ENCODE measurements around the gene CSKMT. TPM values are rescaled to one million over a fixed set of nuclear protein-coding genes. Genes with fewer than 3 reads are reported as not detected.

Gene CSKMT
- total RNA-seq, 1 donor: 7.8 TPM

DNA sequence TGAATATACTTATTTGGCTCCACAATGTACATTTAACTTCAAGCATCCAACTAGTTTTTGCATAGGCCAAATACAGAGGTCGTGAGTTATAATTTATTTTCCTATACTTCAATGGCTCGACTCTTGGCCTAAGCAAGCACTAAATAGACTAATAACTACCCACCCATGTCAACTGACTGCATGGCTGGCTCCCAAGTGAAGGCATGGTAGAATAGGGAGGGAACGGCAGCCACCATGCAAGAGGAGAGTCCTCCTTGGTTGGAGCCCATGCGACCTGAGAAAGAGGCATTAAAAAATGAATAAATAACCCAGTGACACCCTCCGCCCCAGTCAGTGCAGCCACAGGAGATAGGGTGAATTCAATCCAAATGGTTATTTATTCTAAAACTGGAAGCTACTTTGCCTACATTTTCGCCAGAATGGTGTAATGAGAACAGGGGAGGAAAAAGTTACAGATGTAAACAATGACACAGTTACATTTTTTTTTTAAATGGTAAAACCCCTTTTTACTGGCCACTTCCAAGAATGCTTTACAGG lies 47.2 kb downstream of the CSKMT start:
- no peak overlapping the region for H3K4me3 ChIP-seq (ENCODE audit: low read depth, low read length)
- DNase-seq (ENCODE audit: low read depth): no peak
- TF ChIP-seq, protein P1, sequence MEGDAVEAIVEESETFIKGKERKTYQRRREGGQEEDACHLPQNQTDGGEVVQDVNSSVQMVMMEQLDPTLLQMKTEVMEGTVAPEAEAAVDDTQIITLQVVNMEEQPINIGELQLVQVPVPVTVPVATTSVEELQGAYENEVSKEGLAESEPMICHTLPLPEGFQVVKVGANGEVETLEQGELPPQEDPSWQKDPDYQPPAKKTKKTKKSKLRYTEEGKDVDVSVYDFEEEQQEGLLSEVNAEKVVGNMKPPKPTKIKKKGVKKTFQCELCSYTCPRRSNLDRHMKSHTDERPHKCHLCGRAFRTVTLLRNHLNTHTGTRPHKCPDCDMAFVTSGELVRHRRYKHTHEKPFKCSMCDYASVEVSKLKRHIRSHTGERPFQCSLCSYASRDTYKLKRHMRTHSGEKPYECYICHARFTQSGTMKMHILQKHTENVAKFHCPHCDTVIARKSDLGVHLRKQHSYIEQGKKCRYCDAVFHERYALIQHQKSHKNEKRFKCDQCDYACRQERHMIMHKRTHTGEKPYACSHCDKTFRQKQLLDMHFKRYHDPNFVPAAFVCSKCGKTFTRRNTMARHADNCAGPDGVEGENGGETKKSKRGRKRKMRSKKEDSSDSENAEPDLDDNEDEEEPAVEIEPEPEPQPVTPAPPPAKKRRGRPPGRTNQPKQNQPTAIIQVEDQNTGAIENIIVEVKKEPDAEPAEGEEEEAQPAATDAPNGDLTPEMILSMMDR (IDR thresholded peaks at IDR 0.05; ENCODE audit: insufficient read depth, low read depth, low read length): no peak

DNA sequence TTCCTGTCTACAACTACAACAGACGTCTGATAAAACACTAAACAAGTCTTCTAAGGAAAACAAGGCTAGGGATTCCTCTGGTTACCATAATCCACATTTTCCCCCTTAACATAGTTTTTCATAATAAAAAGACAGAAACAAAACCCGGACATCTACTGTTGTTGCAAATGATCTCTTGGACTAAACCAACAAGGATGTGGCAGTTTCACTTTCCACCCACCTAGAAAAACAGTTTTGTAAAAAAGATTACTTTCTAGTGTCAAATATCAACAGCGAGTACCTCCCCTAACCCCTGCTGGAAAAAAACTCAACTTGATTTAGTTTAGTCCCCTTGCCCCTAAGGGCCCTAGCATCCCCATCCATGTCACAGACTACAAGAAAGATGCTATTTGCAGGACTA lies 47.7 kb downstream of the CSKMT start:
- no peak overlapping the region for H3K4me3 ChIP-seq (ENCODE audit: low read depth, low read length)
- TF ChIP-seq, protein P1 (IDR thresholded peaks at IDR 0.05; ENCODE audit: insufficient read depth, low read depth, low read length): no peak
- DNase-seq (ENCODE audit: low read depth): no peak

DNA sequence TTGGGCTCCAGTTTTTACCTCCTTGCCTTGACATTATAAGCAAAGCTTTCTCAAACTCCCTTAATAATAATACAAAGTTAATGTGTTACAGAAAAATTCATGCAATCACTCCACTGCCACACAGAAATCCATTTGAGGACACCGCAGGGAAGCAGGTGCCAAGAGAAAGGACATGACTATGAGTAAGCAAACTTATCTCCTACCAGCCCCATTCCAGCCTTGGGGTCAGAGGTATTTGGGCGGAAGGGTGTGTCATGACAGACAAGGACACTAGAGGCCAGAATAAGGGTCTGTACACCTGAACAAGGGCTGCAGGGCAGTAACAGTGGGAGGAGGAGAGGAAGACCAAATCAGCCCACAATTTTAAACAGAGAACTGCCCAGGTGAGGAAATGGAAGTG lies 48.2 kb downstream of the CSKMT start:
- DNase-seq (ENCODE audit: low read depth): no peak
- H3K4me3 ChIP-seq (ENCODE audit: low read depth, low read length): no peak overlapping the region
- TF ChIP-seq, protein P1 (IDR thresholded peaks at IDR 0.05; ENCODE audit: insufficient read depth, low read depth, low read length): no peak

DNA sequence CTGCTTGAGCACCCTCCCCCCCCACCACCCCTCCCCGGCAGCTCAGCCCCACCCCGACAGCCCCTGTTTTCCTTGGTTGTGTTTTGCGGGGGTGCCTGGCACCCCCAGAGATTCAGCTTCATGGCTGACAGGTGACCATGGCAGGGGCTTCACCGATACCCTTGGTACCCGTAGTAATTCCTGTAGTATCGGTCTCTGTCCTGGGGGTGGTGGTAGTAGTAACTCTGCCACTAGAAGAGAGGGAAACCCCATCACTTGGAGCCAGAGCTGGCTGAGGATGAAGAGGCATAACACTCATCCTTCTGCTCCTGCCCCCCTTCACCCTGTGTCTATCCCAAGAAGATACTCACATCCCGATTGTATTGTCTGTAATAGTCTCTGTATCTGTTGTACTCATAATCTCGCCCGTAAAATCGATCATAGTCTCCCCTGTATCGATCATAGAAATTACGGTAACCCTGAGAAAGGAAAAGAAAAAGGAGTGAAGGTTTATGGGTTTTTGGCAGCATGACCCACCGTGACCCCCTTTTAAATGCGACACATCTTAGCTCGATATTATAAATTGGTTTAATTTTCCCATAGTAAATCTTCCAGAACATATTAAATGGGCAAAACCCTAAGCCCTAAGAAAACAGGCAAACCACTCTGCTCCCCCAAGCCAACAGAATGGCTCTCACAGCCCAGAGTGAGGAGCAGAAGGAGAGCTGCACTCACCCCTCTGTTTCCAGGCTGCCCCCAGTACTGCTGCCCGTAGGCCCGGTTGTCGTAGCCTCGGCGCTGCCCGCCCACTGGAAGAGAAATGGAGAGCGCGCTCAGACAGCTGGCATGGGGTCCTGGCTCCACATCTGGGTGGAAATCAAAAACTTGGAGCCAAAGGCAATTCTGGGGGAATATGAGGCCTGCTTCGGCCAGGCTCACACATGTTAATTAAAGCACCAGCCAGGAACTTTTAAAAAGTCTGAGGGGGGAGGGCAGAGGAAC lies 50.3 kb downstream of the CSKMT start:
- TF ChIP-seq, protein P1 (IDR thresholded peaks at IDR 0.05; ENCODE audit: insufficient read depth, low read depth, low read length): no peak
- no peak overlapping the region for H3K4me3 ChIP-seq (ENCODE audit: low read depth, low read length)
- DNase-seq (ENCODE audit: low read depth): no peak

DNA sequence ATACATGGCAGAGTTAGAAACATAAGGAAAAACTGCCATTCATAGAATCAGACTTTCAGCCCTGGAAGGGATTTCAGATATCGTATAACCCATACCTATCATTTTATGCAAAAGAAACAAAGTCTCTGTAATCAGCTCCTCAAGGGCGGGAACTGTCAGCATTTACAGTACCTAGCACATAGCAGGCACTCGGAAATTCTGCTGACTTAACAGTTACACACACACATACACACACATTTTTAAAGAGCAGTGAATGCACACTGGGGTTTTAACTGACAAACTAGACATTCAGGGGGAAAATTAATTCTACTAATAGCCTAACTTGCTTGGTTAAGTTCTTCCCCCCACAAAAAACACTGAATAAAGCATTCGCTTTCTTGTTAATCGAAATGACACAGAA lies 51.1 kb downstream of the CSKMT start:
- DNase-seq (ENCODE audit: low read depth): no peak
- TF ChIP-seq, protein P1 (IDR thresholded peaks at IDR 0.05; ENCODE audit: insufficient read depth, low read depth, low read length): no peak
- no peak overlapping the region for H3K4me3 ChIP-seq (ENCODE audit: low read depth, low read length)

DNA sequence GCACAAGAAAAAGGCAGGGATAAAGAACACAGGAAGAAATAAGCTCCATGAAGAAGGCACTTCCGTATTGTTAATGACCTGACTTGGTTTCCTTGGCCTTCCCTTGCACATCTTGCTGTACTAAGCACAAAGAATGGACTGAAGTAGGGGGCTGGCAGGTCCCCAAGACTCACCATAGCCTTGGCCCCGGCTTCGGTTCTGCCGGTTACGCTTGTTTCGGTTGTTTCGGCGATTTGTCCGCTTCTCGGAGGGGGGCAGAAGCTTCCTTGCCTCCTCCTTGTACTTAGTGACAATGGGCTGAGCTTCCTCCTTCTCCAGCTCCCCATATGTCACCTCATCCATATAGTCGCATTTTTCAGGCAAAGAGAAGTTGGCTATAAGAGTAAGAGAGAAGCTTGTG lies 51.7 kb downstream of the CSKMT start:
- TF ChIP-seq, protein P1 (IDR thresholded peaks at IDR 0.05; ENCODE audit: insufficient read depth, low read depth, low read length): no peak
- H3K4me3 ChIP-seq (ENCODE audit: low read depth, low read length): no peak overlapping the region
- no peak for DNase-seq (ENCODE audit: low read depth)

Small RNAs within 50 kb of the gene (small RNA-seq; reads per million reads assigned to genes)
- gene SNORA57: not detected

Other genes starting within 250 kb of the CSKMT start
- not detected in 2 replicates for gene SCGB1A1, start 246.3 kb upstream of the CSKMT start, total RNA-seq
- 474 and 514 TPM in 2 replicates for gene AHNAK, start 118.5 kb upstream of the CSKMT start, total RNA-seq
- 876 and 1,014 TPM in 2 replicates for gene EEF1G, start 91.4 kb upstream of the CSKMT start, total RNA-seq
- 4.3 and 5.2 TPM in 2 replicates for gene TUT1, start 73.8 kb upstream of the CSKMT start, total RNA-seq
- 145 and 197 TPM in 2 replicates for gene MTA2, start 63.4 kb upstream of the CSKMT start, total RNA-seq
- gene EML3, start 52.5 kb upstream of the CSKMT start, total RNA-seq: 15.5 and 21.6 TPM in 2 replicates
- gene ROM1, start 52.1 kb upstream of the CSKMT start, total RNA-seq: 2.9 and 3.0 TPM in 2 replicates
- 35.4 and 36.3 TPM in 2 replicates for gene B3GAT3, start 43.3 kb upstream of the CSKMT start, total RNA-seq
- 178 and 211 TPM in 2 replicates for gene GANAB, start 18.7 kb upstream of the CSKMT start, total RNA-seq
- gene INTS5, start 12.0 kb upstream of the CSKMT start, total RNA-seq: 20.7 and 21.6 TPM in 2 replicates
- gene C11orf98, start 102 bp upstream of the CSKMT start, total RNA-seq: 23.7 and 27.7 TPM in 2 replicates
- gene UQCC3, start 6.4 kb downstream of the CSKMT start, total RNA-seq: 6.5 and 10.0 TPM in 2 replicates
- gene LBHD1, start 7.0 kb downstream of the CSKMT start, total RNA-seq: 4.3 and 7.4 TPM in 2 replicates
- 52.7 and 108 TPM in 2 replicates for gene UBXN1, start 13.8 kb downstream of the CSKMT start, total RNA-seq
- gene LRRN4CL, start 24.2 kb downstream of the CSKMT start, total RNA-seq: 6.9 and 15.5 TPM in 2 replicates
- gene BSCL2, start 42.1 kb downstream of the CSKMT start, total RNA-seq: 53.5 and 59.3 TPM in 2 replicates
- not detected in 2 replicates for gene GNG3, start 42.4 kb downstream of the CSKMT start, total RNA-seq
- gene HNRNPUL2, start 62.1 kb downstream of the CSKMT start, total RNA-seq: 15.5 and 17.3 TPM in 2 replicates
- 28.0 and 36.7 TPM in 2 replicates for gene TTC9C, start 63.2 kb downstream of the CSKMT start, total RNA-seq
- 12.9 and 13.4 TPM in 2 replicates for gene ZBTB3, start 88.8 kb downstream of the CSKMT start, total RNA-seq
- gene POLR2G, start 96.3 kb downstream of the CSKMT start, total RNA-seq: 45.8 and 55.7 TPM in 2 replicates
- 16.8 and 22.2 TPM in 2 replicates for gene TAF6L, start 106.1 kb downstream of the CSKMT start, total RNA-seq
- 38.0 and 45.8 TPM in 2 replicates for gene TMEM179B, start 122.1 kb downstream of the CSKMT start, total RNA-seq
- gene TMEM223, start 126.7 kb downstream of the CSKMT start, total RNA-seq: 14.5 and 14.7 TPM in 2 replicates
- gene NXF1, start 140.1 kb downstream of the CSKMT start, total RNA-seq: 28.3 and 33.2 TPM in 2 replicates
- gene STX5, start 166.7 kb downstream of the CSKMT start, total RNA-seq: 35.1 and 47.5 TPM in 2 replicates
- gene TEX54, start 167.5 kb downstream of the CSKMT start, total RNA-seq: not detected in 2 replicates
- 36.1 and 39.7 TPM in 2 replicates for gene WDR74, start 174.3 kb downstream of the CSKMT start, total RNA-seq
- gene SLC3A2, start 215.6 kb downstream of the CSKMT start, total RNA-seq: 117 and 190 TPM in 2 replicates